ENCODE measurements around the gene HPRT1.

DNA sequence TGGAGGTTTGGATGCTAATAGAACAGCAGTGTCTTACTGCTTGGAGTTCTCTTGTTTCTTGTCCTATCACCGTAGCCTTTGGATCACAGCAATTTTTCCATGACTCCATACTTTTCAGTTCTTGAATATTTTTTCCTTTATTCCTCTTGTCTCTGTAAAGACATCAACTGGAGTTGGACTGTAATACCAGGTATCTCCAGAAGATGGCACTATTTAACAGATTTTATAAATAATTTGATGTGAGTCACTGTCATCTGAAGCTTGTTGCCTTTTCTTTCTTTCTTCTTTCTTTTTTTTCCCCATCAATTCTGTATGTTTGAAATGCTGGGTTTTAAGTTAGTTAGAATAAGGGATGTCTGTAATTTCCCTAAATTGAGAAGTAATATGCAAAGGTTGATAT lies 24.1 kb downstream of the HPRT1 start:
- TF ChIP-seq, protein P1, sequence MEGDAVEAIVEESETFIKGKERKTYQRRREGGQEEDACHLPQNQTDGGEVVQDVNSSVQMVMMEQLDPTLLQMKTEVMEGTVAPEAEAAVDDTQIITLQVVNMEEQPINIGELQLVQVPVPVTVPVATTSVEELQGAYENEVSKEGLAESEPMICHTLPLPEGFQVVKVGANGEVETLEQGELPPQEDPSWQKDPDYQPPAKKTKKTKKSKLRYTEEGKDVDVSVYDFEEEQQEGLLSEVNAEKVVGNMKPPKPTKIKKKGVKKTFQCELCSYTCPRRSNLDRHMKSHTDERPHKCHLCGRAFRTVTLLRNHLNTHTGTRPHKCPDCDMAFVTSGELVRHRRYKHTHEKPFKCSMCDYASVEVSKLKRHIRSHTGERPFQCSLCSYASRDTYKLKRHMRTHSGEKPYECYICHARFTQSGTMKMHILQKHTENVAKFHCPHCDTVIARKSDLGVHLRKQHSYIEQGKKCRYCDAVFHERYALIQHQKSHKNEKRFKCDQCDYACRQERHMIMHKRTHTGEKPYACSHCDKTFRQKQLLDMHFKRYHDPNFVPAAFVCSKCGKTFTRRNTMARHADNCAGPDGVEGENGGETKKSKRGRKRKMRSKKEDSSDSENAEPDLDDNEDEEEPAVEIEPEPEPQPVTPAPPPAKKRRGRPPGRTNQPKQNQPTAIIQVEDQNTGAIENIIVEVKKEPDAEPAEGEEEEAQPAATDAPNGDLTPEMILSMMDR (IDR thresholded peaks at IDR 0.05): peak in 5 of 6 experiments; percentile 43 to 70 (median 59)
- TF ChIP-seq POLR2A (IDR thresholded peaks at IDR 0.05): no peak
